K562 (cell line): Measurements from ENCODE around the gene PPARD. TPM values are rescaled to one million over a fixed set of nuclear protein-coding genes. Genes with fewer than 3 reads are reported as not detected.

ENCODE experiments used
- ETV6 ChIP-seq, 3 experiments: fragments of 150-350 bp in 1 of 3; sonication (generic) in 1 of 3; formaldehyde crosslinking in 1 of 3; IDR thresholded peaks; 2 replicates each; pipeline versions ENCODE4 v1.6.1 to v1.8.0; 2014 to 2022; ENCODE audit warnings: borderline replicate concordance in 2 of 3, low read depth in 2 of 3, antibody characterized with exemption in 1 of 3, low read length in 1 of 3, mild to moderate bottlenecking in 1 of 3, missing genetic modification reagents in 1 of 3
- NEUROD1 ChIP-seq: fragments of 150-350 bp; IDR thresholded peaks from 2 replicates; pipeline ENCODE4 v1.6.1; 2014; ENCODE audit warnings: borderline replicate concordance, low read length, low read depth; ENCODE audit not compliant: partially characterized antibody
- POLR2A ChIP-seq: fragments of 450-650 bp; conservative IDR thresholded peaks from 2 replicates; pipeline ENCODE4 v1.6.1; 2016
- REST ChIP-seq, 2 experiments: fragments of 450-650 bp; formaldehyde crosslinking in 1 of 2; IDR thresholded peaks; 2 replicates each; pipeline versions ENCODE4 v1.4.0 to v1.6.1; 2014 to 2020; ENCODE audit warnings: mild to moderate bottlenecking in 2 of 2, borderline replicate concordance in 1 of 2, low read depth in 1 of 2
- RREB1 ChIP-seq: fragments of 250-450 bp; sonication (Bioruptor Pico); IDR thresholded peaks from 2 replicates; pipeline ENCODE4 v1.4.0; 2020
- SLC30A9 ChIP-seq: fragments of 250-450 bp; sonication (Bioruptor Pico); IDR thresholded peaks from 2 replicates; pipeline ENCODE4 v1.8.0; 2022; ENCODE audit warnings: mild to moderate bottlenecking, moderate library complexity
- TCFL5 ChIP-seq: fragments of 250-450 bp; sonication (Bioruptor Pico); conservative IDR thresholded peaks from 2 replicates; pipeline ENCODE4 v1.6.1; 2021; ENCODE audit warnings: mild to moderate bottlenecking, moderate library complexity, matching md5 sums
- TEAD1 ChIP-seq, 2 experiments: fragments of 450-650 bp in 1 of 2; sonication (generic) in 1 of 2; formaldehyde crosslinking; IDR thresholded peaks; 2 replicates each; pipeline versions ENCODE4 v1.4.0 to v1.8.0; 2020 to 2022; ENCODE audit warnings: mild to moderate bottlenecking in 2 of 2, missing genetic modification reagents in 1 of 2
- ZKSCAN8 ChIP-seq: fragments of 200-800 bp; sonication (Bioruptor generic); IDR thresholded peaks from 2 replicates; pipeline ENCODE4 v1.6.1; 2016; ENCODE audit warnings: missing genetic modification characterization, missing compliant biosample characterization
- ZNF143 ChIP-seq: sonication (generic); formaldehyde crosslinking; IDR thresholded peaks from 2 replicates; pipeline ENCODE4 v1.9.0; 2022; ENCODE audit warnings: mild to moderate bottlenecking, missing genetic modification reagents
- ZNF23 ChIP-seq: fragments of 250-450 bp; sonication (Bioruptor Pico); IDR thresholded peaks from 2 replicates; pipeline ENCODE4 v1.4.0; 2020; ENCODE audit warnings: mild to moderate bottlenecking
- polyA plus RNA-seq, 8 experiments: library from polyadenylated mRNA; depleted of rRNA in 4 of 8; stranded (reverse) in 5 of 8; unstranded in 3 of 8; fragments of >200 nt; fragmentation: Nextera tagmentation in 2 of 8; fragmentation: Illumina TruSeq in 1 of 8; extraction: Ambion mirVana in 2 of 8; extraction: Trizol in 1 of 8; gene quantifications; 2 replicates each; pipeline versions ENCODE4 v1.2.1 to v1.2.3, GENCODE V29; 2011 to 2014; ENCODE audit warnings: inconsistent platforms in 1 of 8, missing spikeins in 1 of 8
- total RNA-seq, 7 experiments: library from RNA; depleted of rRNA in 6 of 7; stranded (reverse); fragments of >200 nt in 6 of 7; fragmentation: Illumina TruSeq in 2 of 7; extraction: Trizol in 2 of 7; gene quantifications; 2 replicates each; pipeline versions ENCODE4 v1.2.1 to v1.2.3, GENCODE V29; 2011 to 2021; ENCODE audit warnings: low replicate concordance in 1 of 7

The PPARD gene
- total and polyA plus RNA-seq, 9 of the 15 experiments (the other 6 are each of a cell fraction or from before 2014, with no cell fraction given): 0.14 to 13.2 (median 3.8) TPM

GRCh38 chr6:35342258-35343091 lies at the start of gene PPARD (continued):
- TF ChIP-seq REST (IDR thresholded peaks at IDR 0.05; ENCODE audit: borderline replicate concordance) (peak; percentile 97), REST (CRISPR knock-in tag; IDR thresholded peaks at IDR 0.05; ENCODE audit: low read depth) (no peak), SLC30A9 (CRISPR knock-in tag) (no peak), ZNF23 (no peak), ZKSCAN8 (no peak), ETV6 (IDR thresholded peaks at IDR 0.05; ENCODE audit: borderline replicate concordance in 1 of 2, low read depth in 2 of 2, low read length in 1 of 2) (0 out of 4 replicates have a peak, but pooled peaks of 1 of the 2 experiments have one; percentile 15), ETV6 (CRISPR knock-in tag; IDR thresholded peaks at IDR 0.05; ENCODE audit: borderline replicate concordance) (no peak), TEAD1 (CRISPR knock-in tag; IDR thresholded peaks at IDR 0.05) (no peak; a peak in 1 of 4 replicates), RREB1 (no peak), ZNF143 (CRISPR knock-in tag) (peak; percentile 37; the same call in 1 of the 2 replicates), NEUROD1 (peak; percentile 71), POLR2A (peak; percentile 65; the same call in 1 of the 2 replicates), TCFL5 (CRISPR knock-in tag) (no peak)
